Keratinocyte (primary cell): Measurements from ENCODE around the gene NUFIP2.
"Not testable (repeated sequence)": the region's sequence is repeated elsewhere in the genome, so short reads cannot be mapped to it uniquely, and the experiment has no call there.

Experiments
- CTCF ChIP-seq, 3 experiments: IDR thresholded peaks in 1 of 3; conservative IDR thresholded peaks in 1 of 3; optimal IDR thresholded peaks in 1 of 3; 2 replicates in 2 of 3; 3 replicates in 1 of 3; pipeline versions ENCODE3 to v1.5.1; 2011; ENCODE audit warnings: low read length in 3 of 3, mild to moderate bottlenecking in 3 of 3, moderate library complexity in 2 of 3, control low read depth in 1 of 3, inconsistent platforms in 1 of 3; ENCODE audit not compliant: insufficient read depth in 2 of 3; ENCODE audit errors: extremely low read depth in 1 of 3
- EZH2 ChIP-seq: IDR thresholded peaks from one replicate; pipeline ENCODE4 v1.6.1; 2012; ENCODE audit warnings: inconsistent platforms, mild to moderate bottlenecking, low read length, moderate library complexity

GRCh38 chr17:29271980-29272379 lies 22.0 kb downstream of the NUFIP2 start:
- not testable (repeated sequence) for TF ChIP-seq CTCF (optimal IDR thresholded peaks at IDR 0.05 in 1 of 3, IDR thresholded peaks at IDR 0.05 in 1 of 3, conservative IDR thresholded peaks at IDR 0.05 in 1 of 3; ENCODE audit: extremely low read depth in 1 of 3, insufficient read depth in 2 of 3, low read length in 3 of 3); EZH2
